Activated gamma-delta T cell treated with anti-CD3 and anti-CD28 coated beads, Interleukin-2, amount 50 U/mL, for 16 hours (primary cell): ENCODE measurements around the gene DNAJC4.
A peak's percentile ranks its signal among the peaks of the same experiment; 100 is the strongest.

Experiments
- DNase-seq: peaks from one replicate; pipeline ENCODE4 v3.0.0-alpha.2; 2020; ENCODE audit warnings: low read depth

The DNAJC4 gene

GRCh38 chr11:64259533-64260067 is 29.3 kb downstream of the DNAJC4 start:
- DNase-seq = no peak

DNA sequence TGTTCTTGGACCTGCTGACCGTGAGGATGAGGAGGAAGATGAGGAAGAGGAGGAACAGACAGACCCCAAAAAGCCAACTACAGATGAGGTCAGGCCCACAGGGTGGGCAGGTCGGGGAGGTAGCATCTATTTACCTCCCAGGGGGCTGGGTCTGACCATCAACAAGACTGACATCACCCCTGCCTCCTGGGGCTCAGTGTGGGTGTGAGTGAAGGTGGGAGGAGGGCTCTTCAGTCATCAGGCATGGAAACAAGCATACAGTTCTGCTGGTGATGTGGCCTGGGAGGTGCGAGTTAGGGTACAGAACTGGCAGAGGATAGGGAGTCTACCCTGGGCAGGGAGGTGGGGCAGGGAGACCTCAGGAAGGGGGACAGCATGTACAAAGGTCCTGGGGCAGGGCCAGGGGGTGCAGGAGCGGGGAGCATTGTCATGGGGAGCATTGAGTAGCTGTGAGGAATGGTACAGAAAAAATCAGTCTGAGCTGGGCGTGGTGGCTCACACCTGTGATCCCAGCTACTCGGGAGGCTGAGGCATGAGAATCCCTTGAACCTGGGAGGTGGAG is 29.9 kb downstream of the DNAJC4 start:
- DNase-seq = no peak

DNA sequence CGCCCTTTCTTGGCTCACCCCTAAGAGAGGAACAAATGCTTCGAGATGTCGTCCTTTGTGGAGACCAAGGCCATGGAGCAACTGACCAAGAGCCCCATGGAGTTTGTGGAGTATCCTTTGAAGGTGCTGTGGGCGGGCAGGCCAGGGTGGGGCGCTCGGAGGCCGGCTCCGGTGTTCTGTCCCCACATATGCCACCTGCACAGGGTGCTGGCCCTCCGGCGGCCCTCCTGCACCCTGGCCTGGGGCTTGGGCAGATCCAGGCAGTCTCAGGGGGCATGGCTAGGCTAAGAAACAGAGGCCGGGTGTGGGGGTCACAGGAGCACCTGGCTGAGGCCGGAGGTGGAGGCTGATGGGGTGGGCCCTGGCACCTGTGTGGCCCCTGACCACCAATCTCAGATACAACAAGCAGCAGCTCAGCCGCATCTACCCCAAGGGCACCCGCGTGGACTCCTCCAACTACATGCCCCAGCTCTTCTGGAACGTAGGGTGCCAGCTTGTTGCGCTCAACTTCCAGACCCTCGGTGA is 31.3 kb downstream of the DNAJC4 start:
- no peak for DNase-seq

DNA sequence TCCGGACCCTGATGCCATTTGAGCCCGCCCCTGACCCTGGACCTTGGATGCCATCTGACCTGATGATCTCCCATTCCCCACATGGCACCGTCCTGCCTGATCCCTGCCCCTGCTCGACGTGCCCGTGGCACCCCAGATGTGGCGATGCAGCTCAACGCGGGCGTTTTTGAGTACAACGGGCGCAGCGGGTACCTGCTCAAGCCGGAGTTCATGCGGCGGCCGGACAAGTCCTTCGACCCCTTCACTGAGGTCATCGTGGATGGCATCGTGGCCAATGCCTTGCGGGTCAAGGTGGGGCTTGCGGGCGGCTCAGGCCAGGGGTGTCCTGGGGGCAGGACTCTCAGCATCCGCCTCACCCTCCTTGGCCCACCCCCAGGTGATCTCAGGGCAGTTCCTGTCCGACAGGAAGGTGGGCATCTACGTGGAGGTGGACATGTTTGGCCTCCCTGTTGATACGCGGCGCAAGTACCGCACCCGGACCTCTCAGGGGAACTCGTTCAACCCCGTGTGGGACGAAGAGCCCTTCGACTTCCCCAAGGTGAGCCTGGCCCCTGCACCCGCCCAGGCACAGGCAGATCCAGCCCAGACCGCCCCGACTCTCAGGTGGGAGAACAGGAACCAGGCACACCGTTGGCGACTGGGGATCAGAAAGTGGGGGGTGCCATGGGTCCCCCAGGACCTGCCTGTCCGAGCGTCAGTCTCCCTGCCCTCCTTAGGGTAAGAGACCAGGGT is 32.1 kb downstream of the DNAJC4 start:
- no peak for DNase-seq

DNA sequence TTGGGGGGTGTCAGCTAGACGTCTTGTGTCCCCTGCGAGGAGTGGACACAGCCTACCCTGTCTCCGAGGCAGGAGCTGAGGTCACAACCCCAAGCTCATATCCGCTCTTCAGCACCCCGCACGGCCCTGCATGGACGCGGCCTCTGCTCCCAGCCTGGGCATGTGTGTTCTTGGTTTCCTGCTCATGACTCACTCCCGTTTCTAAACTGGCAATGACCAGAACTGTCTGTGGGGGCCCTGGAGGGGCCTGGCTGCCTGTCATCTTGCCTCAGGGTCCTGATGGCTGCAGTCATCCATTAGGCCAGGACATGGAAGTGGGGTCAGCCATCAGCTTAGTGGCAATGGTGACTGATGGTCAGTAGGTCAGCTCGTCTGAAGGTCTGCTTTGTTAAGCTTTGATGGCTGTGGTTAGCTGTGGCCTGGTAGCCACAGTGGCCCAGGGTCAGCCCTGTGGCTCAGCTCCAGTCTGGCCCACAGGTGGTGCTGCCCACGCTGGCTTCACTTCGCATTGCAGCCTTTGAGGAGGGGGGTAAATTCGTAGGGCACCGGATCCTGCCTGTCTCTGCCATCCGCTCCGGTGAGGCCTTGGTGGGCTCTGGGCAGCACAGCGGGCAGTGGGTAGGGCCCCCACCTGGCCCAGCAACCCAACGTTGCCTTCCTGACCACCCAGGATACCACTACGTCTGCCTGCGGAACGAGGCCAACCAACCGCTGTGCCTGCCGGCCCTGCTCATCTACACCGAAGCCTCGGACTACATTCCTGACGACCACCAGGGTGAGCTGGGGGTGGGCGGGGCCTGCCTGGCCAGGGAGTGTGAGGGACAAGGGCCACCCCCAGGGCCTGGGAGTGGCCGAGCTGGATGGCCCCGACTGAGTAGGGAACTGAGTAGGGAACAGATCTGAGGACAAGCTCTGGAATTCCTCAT is 32.9 kb downstream of the DNAJC4 start:
- no peak for DNase-seq

- no peak for DNase-seq
Observed at GRCh38 chr11:64263947-64264317, 33.6 kb downstream of the DNAJC4 start.

DNA sequence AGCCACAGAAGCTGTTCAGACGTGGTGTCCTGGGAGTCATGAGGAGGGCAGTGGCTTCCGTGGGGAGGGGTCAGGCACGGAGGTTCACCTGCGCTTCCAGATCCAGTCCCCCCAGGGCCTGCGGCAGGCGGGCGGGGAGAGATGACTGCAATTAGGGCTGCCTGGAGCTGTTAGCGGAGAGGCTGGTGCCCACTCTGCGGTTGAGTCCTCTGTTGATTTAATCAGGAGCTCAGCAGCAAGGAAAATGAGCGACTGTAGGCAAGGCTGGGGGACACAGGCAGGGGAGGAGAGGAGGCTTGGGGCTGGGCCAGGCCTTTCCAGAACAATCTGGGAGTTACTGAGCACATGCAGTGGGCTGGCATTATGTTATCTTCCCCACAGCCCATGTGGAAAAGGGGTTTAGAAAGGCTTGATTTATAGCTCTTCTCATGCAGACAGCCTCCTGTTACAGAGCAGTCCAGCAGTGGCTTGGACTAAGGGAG is 34.1 kb downstream of the DNAJC4 start:
- no peak for DNase-seq

GRCh38 chr11:64265176-64266160 is 35.1 kb downstream of the DNAJC4 start:
- DNase-seq = no peak

DNA sequence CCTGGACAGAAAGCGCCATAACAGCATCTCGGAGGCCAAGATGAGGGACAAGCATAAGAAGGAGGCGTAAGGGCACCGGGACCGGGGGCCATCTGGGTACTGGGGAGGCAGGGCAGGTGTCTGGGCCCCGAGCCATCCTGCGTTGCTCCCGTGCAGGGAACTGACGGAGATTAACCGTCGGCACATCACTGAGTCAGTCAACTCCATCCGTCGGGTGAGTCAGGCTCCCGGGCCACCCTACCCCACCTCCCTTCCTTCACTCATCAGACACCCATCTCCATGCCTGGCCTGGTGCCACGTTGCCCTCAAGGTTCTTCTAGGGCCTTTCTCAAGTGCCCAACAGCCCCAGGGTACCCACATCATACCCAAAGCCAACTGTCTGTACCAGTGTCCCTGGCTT is 36.0 kb downstream of the DNAJC4 start:
- no peak for DNase-seq

DNA sequence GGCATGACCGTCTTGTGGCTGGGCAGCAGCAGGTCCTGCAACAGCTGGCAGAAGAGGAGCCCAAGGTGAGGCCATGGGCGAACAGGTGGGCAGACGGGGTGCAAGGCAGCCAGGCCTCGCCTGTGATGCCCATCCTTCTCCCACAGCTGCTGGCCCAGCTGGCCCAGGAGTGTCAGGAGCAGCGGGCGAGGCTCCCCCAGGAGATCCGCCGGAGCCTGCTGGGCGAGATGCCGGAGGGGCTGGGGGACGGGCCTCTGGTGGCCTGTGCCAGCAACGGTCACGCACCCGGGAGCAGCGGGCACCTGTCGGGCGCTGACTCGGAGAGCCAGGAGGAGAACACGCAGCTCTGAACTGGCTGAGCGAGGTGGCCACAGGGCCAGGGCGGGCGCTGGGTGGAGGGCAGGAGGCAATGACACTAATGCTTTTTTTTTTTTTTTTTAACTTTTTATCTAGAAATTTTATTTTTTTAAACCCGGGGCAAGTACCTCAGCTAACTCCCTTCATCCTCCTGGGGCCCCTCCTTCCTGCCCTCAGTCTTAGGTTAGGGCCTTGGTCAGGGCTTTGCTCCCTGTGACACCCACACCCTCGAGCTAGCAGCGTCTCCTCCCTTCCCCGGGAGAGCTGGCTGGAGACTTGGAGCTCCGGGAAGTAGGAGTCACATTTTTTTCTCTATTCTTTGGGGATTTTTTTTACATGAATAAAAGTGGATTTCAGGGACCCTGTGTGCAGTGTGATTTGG is 37.0 kb downstream of the DNAJC4 start:
- no peak for DNase-seq

DNA sequence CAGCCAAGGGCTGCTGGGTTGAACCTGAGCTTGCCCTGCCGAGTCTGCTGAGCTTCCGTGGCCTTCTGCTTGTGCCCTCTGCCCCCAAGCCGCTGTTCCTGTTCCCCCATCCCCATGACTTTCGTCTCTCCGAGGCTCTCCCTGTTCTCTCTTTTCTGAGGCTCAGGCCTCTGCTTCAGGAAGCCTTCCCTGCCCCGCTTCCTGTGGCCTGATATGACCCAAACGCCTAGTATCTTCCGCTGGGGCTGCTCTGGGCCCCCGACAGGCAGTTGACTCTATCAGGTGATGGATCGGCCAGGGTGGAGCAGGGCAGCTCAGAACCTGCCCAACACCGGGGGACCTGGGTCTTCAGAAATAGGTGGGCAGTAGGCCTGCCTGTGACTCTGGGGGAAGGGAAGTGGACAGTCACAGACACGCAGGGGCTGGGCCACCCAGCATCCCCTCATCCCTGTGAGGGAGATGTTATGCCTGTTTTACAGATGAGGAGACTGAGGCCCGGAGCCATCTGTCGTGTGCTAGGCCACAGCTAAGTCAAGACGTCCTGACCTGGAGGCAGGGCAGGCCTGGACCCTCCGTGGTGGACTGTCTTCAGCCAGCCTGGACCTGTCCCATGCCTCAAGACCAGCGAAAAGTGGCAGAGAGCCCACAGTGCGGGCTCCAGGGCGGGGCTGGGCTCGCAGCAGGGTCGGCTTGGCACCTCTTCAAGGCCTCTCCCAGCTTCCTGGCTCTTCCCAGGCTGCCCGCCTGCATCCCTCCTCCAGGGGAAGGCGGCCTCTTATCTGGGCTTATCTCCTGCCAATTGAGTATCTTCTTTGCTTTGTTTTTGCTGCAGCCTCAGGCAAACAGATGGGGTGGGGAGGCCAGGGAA is 37.9 kb downstream of the DNAJC4 start:
- DNase-seq = no peak

DNA sequence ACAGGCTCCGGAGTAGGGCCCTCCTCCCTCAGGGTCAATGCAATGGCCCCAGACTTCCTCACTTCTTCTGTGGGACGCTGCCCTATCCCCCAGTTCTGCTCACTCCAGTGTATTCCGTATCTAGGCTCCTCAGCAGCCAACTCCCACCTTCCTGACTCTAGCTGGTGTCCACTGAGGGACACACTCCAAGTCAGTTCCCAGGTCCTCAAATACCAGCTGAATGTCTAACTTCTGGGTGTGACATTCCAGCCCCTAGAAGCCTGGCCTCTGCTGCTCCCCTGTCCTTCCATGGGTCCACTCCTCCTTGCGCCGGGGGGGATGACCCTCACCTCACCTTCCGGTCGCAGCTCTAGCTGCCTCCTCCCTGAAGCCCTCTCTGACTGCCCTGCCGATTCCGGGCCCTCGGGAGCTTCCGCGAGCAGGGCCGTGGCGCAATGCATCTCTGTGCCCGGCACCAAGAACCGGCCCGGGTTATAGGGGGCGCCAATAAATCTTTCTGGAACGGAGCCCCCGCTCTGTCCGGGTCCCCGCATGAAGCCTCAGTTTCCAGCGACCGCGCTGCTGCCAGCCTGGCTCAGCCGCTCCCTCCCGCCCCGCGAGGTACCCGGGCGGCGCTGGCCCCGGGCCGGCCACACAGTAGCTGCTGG is 38.7 kb downstream of the DNAJC4 start:
- no peak for DNase-seq

DNA sequence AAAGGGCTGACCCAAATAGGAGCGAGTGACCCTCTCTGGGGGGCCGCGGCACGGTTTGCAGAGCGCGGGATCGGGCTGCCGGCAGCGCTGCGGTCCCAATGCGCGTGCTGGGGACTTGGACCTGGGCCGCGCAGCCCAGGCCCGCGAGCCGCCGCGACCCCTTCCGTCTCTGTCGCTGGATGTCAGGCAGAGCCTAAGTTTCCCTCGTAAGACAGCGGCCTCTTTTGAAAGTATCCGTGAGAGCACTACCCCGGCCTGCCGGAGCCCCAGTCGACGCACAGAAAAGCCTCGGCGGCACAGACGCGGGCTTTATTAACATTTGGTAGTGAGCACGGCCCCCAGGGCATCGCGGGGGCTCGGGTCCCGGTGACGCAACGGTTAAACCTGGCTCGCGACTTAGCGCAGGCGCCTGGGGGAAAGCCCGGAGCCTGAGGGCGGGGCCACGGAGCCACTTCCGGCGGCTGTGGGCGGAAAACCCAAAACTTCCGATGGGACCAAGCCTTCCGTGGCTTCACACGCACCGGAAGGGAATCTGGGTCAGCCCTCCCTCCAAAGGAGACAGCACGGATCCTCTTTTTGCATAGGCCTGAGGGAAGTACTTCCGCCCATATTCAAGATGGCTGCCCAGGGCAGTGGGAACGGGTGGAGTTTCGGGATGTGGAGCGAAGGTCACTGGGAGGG is 39.3 kb downstream of the DNAJC4 start:
- DNase-seq = peak; percentile 96

GRCh38 chr11:64275031-64275800 is 44.9 kb downstream of the DNAJC4 start:
- DNase-seq = no peak

DNA sequence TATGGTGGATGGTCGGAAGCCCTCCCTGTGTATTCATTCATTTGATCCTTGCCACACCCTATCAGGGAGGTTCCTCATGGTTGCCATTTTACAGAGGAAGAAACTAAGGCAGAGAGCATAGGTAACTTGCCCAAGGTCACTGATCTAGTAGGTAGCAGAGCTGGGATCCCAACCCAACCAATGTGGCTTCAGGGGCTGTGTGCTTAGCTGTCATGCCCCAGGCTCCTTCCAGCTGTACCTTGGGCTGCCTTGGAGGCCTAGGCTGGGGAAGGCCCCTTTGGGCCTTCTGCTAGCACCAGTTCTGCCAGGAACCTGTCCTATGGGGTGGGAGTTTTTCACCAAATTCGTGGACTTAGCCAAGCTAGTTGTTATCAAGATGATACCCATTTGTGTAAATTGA is 45.5 kb downstream of the DNAJC4 start:
- DNase-seq = no peak

- DNase-seq = no peak
Observed at GRCh38 chr11:64276653-64277431, 46.5 kb downstream of the DNAJC4 start.
